GM04504 (cell line): ENCODE results near the gene LHPP.
A peak's percentile ranks its signal among the peaks of the same experiment; 100 is the strongest.
"Not testable (repeated sequence)": the region's sequence is repeated elsewhere in the genome, so short reads cannot be mapped to it uniquely, and the experiment has no call there.

ENCODE experiments used
- DNase-seq: peaks from one replicate; pipeline ENCODE4 v3.0.0-alpha.2; 2012; ENCODE audit warnings: low read depth

Gene LHPP

GRCh38 chr10:124606822-124607221, 145.2 kb downstream of the LHPP start:
- no peak for DNase-seq

GRCh38 chr10:124607693-124608092, 146.1 kb downstream of the LHPP start:
- no peak for DNase-seq

GRCh38 chr10:124608093-124608721, 146.6 kb downstream of the LHPP start:
- DNase-seq, result no peak

GRCh38 chr10:124609698-124610097, 148.1 kb downstream of the LHPP start:
- DNase-seq, result no peak

GRCh38 chr10:124610186-124610585, 148.6 kb downstream of the LHPP start:
- DNase-seq, result not testable (repeated sequence)

- DNase-seq, result not testable (repeated sequence)
Measured at GRCh38 chr10:124610851-124611250, 149.2 kb downstream of the LHPP start.

GRCh38 chr10:124611738-124612137, 150.1 kb downstream of the LHPP start:
- DNase-seq, result no peak

GRCh38 chr10:124612611-124613498, 151.2 kb downstream of the LHPP start:
- DNase-seq, result peak; percentile 4

- DNase-seq, result no peak
Measured at GRCh38 chr10:124614003-124614659, 152.5 kb downstream of the LHPP start.

- no peak for DNase-seq
Measured at GRCh38 chr10:124615259-124615658, 153.6 kb downstream of the LHPP start.

GRCh38 chr10:124616040-124616835, 154.6 kb downstream of the LHPP start:
- no peak for DNase-seq

- DNase-seq, result no peak
Measured at GRCh38 chr10:124616836-124617130, 155.2 kb downstream of the LHPP start.

- no peak for DNase-seq
Measured at GRCh38 chr10:124618470-124619073, 156.9 kb downstream of the LHPP start.

- no peak for DNase-seq
Measured at GRCh38 chr10:124619195-124619594, 157.6 kb downstream of the LHPP start.

GRCh38 chr10:124619802-124620490, 158.3 kb downstream of the LHPP start:
- DNase-seq, result no peak

- no peak for DNase-seq
Measured at GRCh38 chr10:124621637-124622036, 160.0 kb downstream of the LHPP start.

- DNase-seq, result no peak
Measured at GRCh38 chr10:124622158-124622557, 160.5 kb downstream of the LHPP start.

- DNase-seq, result no peak
Measured at GRCh38 chr10:124622866-124623536, 161.4 kb downstream of the LHPP start.

GRCh38 chr10:124624006-124624405, 162.4 kb downstream of the LHPP start:
- no peak for DNase-seq

- DNase-seq, result no peak
Measured at GRCh38 chr10:124624466-124624865, 162.8 kb downstream of the LHPP start.

GRCh38 chr10:124624895-124625294, 163.3 kb downstream of the LHPP start:
- no peak for DNase-seq
